Stimulated activated CD8-positive, alpha-beta memory T cell treated with anti-CD3 and anti-CD28 coated beads, Interleukin-7, amount 100 ng/mL, for 1 hour (primary cell): ENCODE measurements around the gene TRH.

ENCODE experiments used
- DNase-seq, 2 donors: peaks; one replicate each; pipeline ENCODE4 v3.0.0-alpha.2; 2020; ENCODE audit warnings: low read depth in 2 of 2

TRH gene

GRCh38 chr3:129974564-129974832 is at the start of gene TRH:
Gene TRH (plus strand): TSS chr3:129974720. CDS start chr3:129975817, 1,097 bp downstream.
- no peak for DNase-seq

- no peak for DNase-seq
Observed at GRCh38 chr3:129927072-129927471, 47.4 kb upstream of the TRH start.

DNA sequence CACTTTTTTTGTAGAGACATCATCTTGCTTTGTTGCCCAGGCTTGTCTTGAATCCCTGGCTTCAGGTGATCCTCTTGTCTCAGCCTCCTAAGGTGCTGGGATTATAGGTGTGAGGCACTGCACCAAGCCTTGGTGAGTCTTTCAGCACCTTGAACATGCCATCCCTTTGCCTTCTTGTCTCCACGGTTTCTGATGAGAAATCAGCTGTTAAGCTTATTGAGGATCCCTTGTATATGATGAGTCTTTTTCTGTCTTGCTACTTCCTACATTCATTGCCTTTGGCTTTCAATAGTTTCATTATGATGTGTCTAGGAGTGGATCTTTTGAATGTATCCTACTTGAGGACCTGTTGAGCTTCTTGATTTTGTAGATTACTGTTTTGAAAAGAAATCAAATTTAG is 45.1 kb upstream of the TRH start:
- no peak for DNase-seq

DNA sequence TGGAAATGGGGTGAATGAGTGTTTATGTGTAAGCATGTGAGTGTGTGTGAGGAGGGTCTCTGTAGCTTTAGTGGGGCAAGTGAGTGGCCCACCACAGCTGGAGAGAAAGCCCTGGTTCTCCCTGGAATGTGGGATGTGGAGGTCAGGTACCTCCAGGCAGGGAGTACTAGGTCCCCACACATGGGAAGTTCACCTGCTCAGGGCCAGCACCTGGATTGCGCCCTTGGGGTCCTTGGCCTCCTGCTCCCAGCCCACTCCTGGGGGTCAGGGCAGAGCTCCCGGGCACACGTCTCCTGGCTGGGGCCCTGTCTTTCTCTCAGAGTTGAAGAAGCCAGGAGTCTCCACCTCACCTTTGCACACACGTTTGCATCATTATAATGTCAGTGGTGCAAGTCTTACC is 41.0 kb upstream of the TRH start:
- no peak for DNase-seq

- DNase-seq = no peak
Observed at GRCh38 chr3:129934234-129935123, 40.0 kb upstream of the TRH start.

GRCh38 chr3:129936757-129937156 is 37.8 kb upstream of the TRH start:
- DNase-seq = no peak

GRCh38 chr3:129937717-129938116 is 36.8 kb upstream of the TRH start:
- no peak for DNase-seq

GRCh38 chr3:129938140-129938930 is 36.2 kb upstream of the TRH start:
- no peak for DNase-seq

GRCh38 chr3:129940086-129940485 is 34.4 kb upstream of the TRH start:
- no peak for DNase-seq

GRCh38 chr3:129942296-129942695 is 32.2 kb upstream of the TRH start:
- DNase-seq = no peak

DNA sequence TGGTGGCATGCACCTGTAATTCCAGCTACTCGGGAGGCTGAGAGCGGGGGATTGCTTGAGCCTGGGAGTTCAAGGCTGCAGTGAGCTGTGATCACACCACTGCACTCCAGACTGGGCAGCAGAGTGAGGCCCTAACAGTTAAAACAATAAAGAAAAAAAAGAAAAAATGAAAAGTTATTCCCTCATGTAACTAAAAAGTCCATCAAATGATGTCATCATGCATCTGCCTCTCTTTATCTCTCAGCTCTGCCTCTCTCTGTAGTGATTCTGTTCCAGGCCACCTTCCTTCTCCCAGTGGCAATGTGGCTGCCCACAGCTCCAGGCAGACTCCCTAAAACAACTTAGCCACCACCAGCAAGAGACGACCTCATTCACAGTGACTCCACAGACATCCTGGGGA is 31.5 kb upstream of the TRH start:
- DNase-seq = no peak

- DNase-seq = no peak
Observed at GRCh38 chr3:129944709-129945108, 29.8 kb upstream of the TRH start.

DNA sequence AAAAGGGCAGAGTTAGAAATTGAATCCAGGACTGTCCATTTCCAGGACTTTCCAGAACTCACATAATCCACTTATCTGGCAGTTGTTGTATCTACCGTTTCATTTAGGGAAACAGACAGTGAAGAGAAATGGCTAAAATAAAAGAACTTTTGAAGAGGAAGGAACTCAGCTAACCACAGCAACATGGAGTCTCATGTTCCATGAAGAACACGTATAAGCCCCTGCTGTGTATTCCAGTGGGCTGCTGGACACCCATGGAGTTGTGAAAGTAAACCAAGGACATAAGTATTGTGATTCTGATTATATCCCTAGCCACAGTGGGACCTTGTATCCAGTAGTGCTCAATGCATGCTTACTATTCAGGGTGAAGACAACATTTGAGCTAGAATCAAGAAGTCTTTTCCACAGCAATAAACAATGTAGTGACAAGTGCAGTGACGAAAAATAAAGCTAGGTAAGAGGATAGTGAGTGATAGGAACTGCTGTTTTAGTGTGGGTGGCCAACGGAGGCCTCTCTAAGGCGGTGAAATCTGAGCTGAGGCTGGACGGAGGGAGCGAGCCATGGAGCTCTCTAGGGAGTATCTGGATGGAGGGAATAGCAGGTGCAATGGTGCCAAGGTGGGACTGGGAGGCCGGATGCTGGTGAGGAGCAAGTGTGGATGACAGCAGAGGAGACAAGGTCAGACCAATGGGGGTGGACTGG is 26.8 kb upstream of the TRH start:
- no peak for DNase-seq

DNA sequence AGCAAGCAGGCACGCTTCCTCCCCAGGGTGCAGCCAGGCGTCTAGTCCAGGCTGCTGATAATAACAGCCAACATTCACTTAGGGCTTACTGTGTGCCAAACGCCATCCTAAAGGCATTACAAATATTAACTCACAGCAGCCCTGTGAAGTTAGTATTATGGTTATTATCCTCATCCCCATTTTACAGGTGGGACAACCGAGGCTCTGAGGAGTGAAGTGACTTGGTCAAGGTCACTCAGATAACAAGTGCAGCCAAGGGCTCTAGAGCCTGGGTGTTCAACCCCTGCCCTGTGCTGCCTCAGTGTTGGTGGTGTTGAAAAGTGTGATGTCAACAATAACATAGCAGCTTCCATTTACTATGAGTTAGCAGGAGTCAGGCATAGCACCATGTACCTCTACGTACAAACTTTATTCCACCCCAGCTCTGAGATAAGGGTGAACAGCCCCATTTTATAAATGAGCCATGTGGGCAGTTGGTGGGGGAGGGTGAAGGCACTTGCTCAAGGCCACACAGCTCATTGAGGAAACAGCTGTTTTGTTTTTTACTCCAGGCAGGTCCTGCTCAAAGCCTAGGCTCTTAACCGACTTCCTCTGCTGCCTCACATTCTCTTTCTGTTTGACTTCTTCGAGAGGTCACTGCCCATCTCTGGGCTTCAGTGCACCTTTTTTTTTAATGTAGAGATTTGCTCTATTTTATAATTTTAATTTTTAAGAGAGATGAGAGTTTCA is 24.0 kb upstream of the TRH start:
- no peak for DNase-seq

DNA sequence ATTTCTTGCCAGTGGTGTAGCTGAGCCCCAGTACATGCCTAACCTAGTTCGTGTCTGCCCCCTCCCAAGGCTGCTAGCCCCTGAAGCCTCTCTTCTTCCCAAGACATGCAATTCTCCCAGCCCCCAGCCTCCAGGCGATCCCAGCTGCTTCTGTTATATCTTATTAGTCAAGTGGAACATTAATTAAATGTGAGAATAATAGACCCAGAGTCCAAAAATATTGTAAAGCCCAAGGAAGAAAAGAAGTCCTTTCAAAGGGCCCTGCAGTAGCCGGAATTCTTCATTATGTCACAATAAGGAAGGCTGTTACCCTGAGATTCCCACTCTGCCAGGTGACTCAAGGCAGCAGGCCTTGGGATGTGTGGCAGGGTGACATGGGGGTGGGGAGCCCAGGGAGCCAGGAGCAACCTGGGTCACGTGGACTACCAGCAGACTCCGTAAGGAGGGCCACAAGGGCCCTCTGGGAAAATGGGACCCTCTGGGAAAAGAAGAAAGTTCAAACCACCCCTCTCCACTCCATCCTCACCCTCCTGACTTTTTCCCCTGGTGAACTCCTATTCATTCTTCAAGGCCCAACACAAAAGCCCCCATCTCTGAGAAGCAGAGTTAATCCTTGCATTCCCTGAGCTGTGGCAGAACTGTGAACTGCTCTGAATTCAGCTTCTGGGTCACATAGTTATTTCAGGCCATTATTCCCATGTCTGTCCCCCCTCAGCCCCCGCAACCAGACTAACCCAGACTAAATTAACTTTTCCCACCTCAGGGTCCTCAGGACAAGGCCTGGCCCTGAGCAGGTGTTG is 21.8 kb upstream of the TRH start:
- no peak for DNase-seq

GRCh38 chr3:129953621-129954020 is 20.9 kb upstream of the TRH start:
- DNase-seq = no peak

GRCh38 chr3:129954514-129954913 is 20.0 kb upstream of the TRH start:
- no peak for DNase-seq

DNA sequence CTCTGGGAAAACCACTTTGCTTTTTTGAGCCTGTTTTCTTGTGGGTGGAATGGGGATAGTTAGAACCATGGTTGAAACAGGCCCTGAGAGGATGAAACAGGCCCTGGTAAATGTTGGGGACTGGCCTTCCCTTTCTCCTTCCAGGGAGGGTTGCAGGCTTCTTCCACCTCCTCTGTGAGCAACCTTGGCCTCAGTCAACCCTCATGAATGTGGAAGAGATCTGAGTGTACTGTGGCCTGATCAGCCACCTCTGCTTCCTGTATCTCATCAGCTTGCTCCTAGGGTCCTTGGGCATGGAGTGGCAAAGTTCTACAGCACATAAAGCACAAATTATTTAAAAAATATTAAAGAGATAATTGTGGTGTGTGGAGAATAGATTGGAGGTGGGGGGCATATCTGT is 17.6 kb upstream of the TRH start:
- no peak for DNase-seq

DNA sequence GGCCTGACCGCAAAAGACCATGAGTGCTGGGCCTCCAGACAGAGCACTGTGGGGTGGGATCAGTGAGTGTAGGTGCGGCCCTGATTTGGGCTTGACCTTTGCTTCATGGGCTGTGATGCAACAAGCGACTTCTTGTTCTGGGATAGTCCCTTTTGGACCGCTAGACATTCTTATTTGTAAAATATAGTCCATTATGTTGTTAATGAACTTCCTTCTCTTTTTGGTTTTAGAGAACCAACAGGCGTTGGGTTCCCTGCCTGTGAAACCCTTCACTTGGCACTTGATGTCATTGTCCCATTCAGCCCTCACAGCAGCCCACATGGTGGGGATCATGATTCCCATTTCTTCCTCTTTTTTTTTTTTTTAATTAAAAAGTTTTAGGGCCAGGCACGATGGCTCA is 15.8 kb upstream of the TRH start:
- no peak for DNase-seq

DNA sequence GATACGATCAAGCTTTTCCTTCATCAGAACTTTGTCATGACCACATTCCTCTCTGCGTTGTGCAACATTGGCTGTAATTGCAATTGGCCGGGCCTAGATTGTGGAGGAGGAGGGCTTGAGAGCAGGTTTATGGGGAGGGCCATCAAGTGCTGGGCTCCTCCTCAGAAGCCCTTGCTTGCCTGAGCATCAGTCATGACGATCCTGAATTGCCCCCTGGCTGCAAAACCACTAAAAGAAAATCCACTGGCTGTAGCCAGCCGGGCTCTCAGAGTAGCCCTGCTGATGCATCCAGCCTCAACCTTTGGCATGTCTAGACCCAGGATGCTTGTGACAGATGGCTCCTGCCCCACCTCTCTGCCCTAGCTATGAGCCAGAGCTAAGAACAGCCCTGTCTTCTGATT is 13.4 kb upstream of the TRH start:
- DNase-seq = no peak

GRCh38 chr3:129962600-129962999 is 11.9 kb upstream of the TRH start:
- no peak for DNase-seq
